Astrocyte of the spinal cord (primary cell): ENCODE measurements around the gene PIEZO1.

ENCODE experiments used
- DNase-seq: peaks from one replicate; pipeline ENCODE4 v3.0.0; 2011; ENCODE audit warnings: low read depth, low spot score
- H3K4me3 ChIP-seq: 2 replicates; pipeline ENCODE4 v1.5.1; 2011; ENCODE audit warnings: low read depth, mild to moderate bottlenecking, low read length, moderate library complexity
- in situ Hi-C: cut with HindIII; loops from 2 replicates; pipeline ENCODE4 v1.10.0; 2017; ENCODE audit warnings: low sequenced_read_pairs
- TF ChIP-seq, protein P1 (sequence below): IDR thresholded peaks from 2 replicates; pipeline ENCODE4 v1.5.1; 2012; ENCODE audit warnings: low read depth, mild to moderate bottlenecking, low read length, inconsistent platforms

Gene PIEZO1

GRCh38 chr16:88739139-88739976 lies 45.7 kb downstream of the PIEZO1 start:
- H3K4me3 ChIP-seq = no peak overlapping the region
- TF ChIP-seq, protein P1, sequence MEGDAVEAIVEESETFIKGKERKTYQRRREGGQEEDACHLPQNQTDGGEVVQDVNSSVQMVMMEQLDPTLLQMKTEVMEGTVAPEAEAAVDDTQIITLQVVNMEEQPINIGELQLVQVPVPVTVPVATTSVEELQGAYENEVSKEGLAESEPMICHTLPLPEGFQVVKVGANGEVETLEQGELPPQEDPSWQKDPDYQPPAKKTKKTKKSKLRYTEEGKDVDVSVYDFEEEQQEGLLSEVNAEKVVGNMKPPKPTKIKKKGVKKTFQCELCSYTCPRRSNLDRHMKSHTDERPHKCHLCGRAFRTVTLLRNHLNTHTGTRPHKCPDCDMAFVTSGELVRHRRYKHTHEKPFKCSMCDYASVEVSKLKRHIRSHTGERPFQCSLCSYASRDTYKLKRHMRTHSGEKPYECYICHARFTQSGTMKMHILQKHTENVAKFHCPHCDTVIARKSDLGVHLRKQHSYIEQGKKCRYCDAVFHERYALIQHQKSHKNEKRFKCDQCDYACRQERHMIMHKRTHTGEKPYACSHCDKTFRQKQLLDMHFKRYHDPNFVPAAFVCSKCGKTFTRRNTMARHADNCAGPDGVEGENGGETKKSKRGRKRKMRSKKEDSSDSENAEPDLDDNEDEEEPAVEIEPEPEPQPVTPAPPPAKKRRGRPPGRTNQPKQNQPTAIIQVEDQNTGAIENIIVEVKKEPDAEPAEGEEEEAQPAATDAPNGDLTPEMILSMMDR = no peak
- in situ Hi-C loops = no loop called here
- DNase-seq = no peak

DNA sequence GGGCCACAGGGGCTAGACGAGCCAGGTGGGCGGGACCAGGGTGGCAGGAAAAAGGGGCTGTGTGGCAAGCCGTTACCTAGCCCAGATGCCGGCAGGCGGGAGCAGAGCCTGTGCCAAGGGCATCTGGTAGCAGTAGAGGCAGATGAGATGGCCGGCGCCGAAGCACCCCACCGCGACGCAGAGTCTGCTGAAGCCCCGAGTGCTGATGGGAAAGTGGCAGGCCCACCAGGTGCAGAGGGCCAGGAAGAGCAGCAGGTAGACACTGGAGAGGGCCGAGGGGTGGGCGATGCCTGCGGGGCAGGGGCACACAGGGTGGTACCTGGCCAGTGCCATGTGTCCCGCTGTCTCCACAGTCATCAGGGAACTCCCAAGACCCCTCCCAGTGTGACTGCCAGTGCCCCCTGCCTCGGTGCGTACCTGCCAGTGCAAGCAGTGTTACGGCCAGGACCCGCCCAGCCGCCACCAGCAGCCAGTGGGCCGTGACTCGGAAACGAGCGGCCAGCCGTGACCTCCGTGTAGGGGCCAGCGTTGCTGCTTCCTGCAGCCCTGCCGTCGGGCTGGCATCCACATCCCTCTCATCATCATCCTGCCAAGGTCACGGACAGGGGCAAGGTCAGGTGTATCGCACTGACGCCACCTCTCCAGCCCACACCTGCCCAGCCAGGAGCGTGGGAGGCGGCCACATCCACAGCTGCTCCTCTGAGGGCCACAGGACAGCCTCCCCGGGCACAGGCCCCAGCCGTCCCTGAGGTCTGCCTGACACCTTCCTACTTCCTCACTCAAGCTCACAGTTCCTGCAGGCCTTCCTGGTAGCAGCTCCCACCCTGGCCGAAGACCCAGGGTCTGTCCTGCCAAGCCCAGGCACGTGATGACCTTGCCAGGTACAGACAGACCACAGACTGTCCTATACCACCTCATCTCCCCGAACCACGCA lies 46.6 kb downstream of the PIEZO1 start:
- H3K4me3 ChIP-seq = no peak overlapping the region
- in situ Hi-C loops = no loop called here
- TF ChIP-seq, protein P1 = no peak
- no peak for DNase-seq

DNA sequence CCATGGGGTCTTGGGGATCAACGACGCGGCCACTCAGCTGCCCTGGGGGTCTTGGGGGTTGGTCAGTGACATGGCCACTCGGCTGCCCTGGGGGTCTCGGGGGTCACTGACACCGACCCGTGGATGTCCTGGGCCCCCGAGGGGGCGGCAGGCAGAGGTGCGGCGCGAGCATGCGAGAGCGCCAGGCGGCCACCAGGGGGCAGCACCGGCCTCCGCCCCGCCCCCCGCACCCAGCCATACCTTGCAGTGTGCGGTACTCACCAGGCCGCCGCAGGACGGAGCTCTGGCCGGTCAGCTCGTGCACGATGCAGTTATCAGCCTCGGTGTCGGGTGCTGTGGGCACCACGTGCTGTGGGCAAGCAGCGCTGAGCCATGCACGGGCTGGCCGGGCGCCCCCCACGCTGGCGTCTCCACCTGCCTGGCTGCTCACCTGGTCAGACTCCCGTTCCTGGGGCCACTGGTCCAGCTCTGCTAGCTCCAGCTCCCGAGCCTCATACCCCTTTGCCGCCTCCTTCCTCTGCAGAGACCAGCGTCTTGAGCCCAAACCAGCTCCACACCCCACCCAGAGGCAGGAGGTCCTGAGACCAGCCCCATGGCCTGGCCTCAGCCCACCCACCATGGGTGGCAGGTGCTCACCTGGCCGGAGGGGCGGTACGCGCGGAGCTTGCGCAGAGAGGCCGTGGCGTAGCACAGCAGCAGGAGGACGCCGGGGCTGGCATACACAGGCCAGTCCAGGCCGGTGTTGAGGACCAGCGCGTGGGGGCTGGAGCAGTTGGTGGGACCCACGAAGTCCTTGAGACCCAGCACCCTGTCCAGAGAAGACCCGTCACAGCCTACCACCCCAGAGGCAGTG lies 47.5 kb downstream of the PIEZO1 start:
- peak; percentile 52 for DNase-seq
- no peak overlapping the region for H3K4me3 ChIP-seq
- in situ Hi-C loops = no loop called here
- TF ChIP-seq, protein P1 = peak; percentile 78

GRCh38 chr16:88736496-88736895 lies 48.5 kb downstream of the PIEZO1 start:
- DNase-seq = no peak
- TF ChIP-seq, protein P1 = no peak
- no peak overlapping the region for H3K4me3 ChIP-seq
- in situ Hi-C loops = no loop called here

DNA sequence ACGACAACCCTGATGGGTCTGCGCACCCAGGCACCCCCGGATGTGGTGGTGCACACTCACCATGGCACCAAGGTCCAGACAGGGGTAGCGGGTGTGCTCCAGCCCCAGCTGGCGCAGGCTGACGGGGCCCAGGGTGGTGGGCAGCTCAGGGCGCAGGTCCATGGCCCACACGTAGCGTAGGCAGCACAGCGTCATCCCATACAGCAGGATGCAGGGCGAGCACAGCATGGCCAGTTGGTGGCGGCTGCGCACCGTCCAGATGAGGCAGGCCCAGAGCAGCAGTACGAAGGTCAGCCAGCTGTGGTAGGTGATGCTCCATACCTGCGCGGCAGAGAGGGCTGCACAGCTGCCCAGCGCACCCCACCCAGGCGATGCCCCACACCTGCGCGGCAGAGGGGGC lies 48.9 kb downstream of the PIEZO1 start:
- DNase-seq = no peak
- in situ Hi-C loops = no loop called here
- H3K4me3 ChIP-seq = no peak overlapping the region
- TF ChIP-seq, protein P1 = no peak

- no peak overlapping the region for H3K4me3 ChIP-seq
- TF ChIP-seq, protein P1 = no peak
- DNase-seq = no peak
- in situ Hi-C loops = no loop called here
Observed at GRCh38 chr16:88735616-88736015, 49.4 kb downstream of the PIEZO1 start.
